ENCODE data around the gene NECAP2. TPM values are rescaled to one million over a fixed set of nuclear protein-coding genes. Genes with fewer than 3 reads are reported as not detected.

Gene NECAP2, protein sequence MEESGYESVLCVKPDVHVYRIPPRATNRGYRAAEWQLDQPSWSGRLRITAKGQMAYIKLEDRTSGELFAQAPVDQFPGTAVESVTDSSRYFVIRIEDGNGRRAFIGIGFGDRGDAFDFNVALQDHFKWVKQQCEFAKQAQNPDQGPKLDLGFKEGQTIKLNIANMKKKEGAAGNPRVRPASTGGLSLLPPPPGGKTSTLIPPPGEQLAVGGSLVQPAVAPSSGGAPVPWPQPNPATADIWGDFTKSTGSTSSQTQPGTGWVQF
- total RNA-seq, result 74.1 and 76.8 TPM in 2 replicates

DNA sequence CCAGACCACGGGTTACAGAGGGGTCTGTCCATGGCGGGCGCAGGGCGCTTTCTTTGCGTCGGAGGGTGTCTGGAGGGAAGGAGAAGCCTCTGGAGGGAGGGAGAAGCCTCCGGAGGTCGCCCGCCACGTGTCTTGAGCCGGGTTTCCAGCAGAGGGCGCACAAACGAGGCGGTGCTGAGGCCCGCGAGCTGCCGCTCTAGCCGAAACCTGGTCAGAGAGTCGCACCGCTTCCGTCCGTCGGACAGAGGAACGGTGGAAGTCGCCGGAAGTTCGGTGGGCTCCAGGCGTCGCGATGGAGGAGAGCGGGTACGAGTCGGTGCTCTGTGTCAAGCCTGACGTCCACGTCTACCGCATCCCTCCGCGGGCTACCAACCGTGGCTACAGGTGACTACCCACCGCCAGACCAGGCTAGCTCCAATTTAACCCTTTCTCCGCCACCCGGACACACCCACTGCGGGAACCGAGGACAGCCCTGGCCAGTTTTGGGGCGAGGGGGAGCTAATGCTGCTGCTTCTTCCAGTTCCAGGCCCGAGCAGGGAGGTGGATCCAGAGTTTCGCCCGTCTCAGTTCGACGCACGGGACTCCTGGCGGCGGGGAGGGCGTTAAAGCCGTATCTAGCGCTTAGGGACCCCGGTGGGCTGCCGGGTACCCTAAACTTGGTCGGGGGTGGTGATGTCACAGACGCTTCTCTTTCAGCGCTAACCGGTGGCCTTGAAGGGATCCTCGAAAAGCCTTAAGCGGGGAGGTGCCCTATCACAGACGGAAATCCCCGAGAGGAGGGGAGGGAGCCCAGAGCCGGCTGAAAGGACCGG, at the start of gene NECAP2:
TSS of gene NECAP2 (plus strand) at position 255 of the 812 bp plus-strand sequence. CDS start at position 293, 38 bp downstream.
- peak; percentile 99 for DNase-seq
- Mint-ChIP-seq H3K27me3 (no peaks in the 10 kb centered on the region), H3K27ac (peak within 1 kb of the TSS; percentile 92), H3K4me3 (peak within 1 kb of the TSS; percentile 93), H3K4me1 (peaks cover 24% of the 10 kb centered on the region), H3K9me3 (no peaks in the 10 kb centered on the region), H3K36me3 (ENCODE audit: low read depth) (peaks cover 28% of the 10 kb centered on the region)
- intact Hi-C loops (cut with micrococcal nuclease), result loop anchor here (1.0 to 5.0 kb wide), 4 partner anchors 19 to 88 kb away; partner anchors contain the start of genes FBXO42 and SZRD1

DNA sequence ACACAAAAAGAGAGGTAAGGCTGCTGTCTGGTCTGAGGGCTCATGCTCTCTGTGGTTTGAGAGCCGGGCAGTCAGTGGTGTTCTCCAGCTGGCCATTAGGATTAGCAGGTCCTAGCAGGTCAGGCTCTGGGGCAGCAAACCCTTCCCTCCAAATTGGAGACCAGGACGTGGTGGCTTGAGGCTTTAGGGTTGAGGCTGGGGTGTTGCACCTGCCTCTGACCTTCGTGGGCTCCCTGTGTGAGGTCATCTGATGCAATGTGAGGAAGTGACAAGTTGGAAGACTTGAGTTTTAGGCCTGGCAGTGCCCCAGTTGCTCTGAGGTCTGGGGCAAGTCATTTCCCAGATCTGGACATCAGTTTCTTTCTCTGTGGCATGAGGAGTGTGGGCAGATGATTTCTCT, 49.1 kb upstream of the NECAP2 start:
- H3K27ac Mint-ChIP-seq, result peak overlapping the region; percentile 81
- peak; percentile 54 for DNase-seq
- intact Hi-C loops (cut with micrococcal nuclease), result no loop called here
- H3K4me1 Mint-ChIP-seq, result peaks cover 49% of the 10 kb centered on the region
- peaks cover 35% of the 10 kb centered on the region for H3K36me3 Mint-ChIP-seq (ENCODE audit: low read depth)
- H3K4me3 Mint-ChIP-seq, result no peak overlapping the region
- no peaks in the 10 kb centered on the region for H3K27me3 Mint-ChIP-seq
- H3K9me3 Mint-ChIP-seq, result no peaks in the 10 kb centered on the region

DNA sequence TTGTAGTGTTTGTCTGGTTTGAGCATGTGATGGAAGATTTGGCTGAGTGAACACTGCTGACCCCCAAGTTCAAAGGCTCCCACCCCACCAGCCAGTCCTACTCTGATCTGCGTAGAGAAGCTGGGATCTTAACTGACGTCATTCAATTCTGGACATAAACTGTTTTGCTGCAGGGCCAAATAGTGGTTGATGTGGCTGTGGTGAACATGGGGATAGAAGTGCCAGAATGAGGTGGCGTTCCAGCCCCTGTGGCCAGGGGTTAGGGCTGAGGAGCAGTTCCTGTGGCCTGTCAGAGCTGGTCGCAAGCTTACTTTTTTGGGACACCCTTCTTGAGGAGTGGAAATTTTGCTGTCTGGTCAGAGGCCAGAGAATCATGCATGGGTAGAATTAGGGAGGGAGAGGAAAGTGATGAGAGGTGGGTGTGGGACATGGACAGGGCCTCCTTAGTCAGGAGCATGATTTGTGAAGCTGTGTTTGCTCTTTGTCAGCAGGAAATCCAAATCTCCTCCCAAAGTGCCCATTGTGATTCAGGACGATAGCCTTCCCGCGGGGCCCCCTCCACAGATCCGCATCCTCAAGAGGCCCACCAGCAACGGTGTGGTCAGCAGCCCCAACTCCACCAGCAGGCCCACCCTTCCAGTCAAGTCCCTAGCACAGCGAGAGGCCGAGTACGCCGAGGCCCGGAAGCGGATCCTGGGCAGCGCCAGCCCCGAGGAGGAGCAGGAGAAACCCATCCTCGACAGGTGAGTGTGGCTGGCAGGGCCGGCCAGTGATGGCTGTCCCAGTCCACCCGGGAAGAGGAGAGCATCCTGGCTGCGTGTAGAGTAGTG, 47.6 kb upstream of the NECAP2 start:
- peaks cover 44% of the 10 kb centered on the region for H3K4me1 Mint-ChIP-seq
- H3K36me3 Mint-ChIP-seq (ENCODE audit: low read depth), result peaks cover 37% of the 10 kb centered on the region
- peak overlapping the region; percentile 53 for H3K27ac Mint-ChIP-seq
- H3K27me3 Mint-ChIP-seq, result no peaks in the 10 kb centered on the region
- H3K4me3 Mint-ChIP-seq, result no peak overlapping the region
- H3K9me3 Mint-ChIP-seq, result no peaks in the 10 kb centered on the region
- intact Hi-C loops (cut with micrococcal nuclease), result no loop called here
- no peak for DNase-seq

DNA sequence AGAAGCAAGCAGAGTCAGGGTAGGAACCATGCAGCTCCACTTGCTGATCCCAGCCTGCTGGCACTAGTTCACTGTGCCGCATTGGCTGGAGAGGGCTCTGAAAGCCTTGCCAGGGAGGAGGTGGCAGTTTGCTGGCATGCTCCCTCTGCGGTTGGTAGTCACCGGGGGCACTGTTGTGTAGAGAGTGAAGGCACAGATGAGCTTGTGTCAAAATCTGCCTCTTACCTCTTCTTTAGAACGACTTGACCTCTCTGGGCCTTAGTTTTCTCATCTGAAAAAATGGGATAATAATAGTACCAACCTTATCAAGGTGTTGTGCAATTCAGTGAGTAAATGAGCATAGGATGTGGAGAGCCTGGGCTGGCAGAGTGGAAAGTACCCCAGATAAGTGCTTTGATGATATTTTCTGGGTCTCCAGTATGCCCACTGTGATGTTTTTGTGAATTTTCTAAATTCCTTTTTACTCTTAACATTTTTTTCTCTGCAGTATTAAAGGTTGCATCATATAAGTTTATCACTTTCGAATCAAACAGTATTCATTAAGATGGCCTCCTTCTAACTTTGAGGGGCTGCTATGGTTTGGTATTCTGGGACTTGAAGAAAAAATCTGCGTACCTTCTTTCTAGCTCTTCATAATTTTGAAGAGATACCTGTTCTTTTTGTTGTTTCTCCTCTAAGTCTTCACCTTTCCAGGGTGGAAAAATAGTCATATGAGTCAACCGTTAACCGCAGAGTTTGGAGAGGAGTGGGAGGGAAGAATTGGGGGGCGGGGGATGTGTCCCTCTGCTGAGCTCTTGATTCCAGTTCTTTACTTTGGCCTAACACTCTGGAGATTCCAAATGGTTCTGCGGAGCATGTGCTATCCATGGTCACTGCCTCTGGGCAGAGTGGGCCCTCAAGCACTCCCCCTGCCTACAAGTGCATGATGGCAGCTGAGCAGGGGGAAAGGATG, 46.7 kb upstream of the NECAP2 start:
- Mint-ChIP-seq H3K27ac (peak overlapping the region; percentile 58), H3K27me3 (no peaks in the 10 kb centered on the region), H3K4me3 (no peak overlapping the region), H3K4me1 (peaks cover 46% of the 10 kb centered on the region), H3K9me3 (no peaks in the 10 kb centered on the region), H3K36me3 (ENCODE audit: low read depth) (peaks cover 40% of the 10 kb centered on the region)
- intact Hi-C loops (cut with micrococcal nuclease), result no loop called here
- peak; percentile 57 for DNase-seq

DNA sequence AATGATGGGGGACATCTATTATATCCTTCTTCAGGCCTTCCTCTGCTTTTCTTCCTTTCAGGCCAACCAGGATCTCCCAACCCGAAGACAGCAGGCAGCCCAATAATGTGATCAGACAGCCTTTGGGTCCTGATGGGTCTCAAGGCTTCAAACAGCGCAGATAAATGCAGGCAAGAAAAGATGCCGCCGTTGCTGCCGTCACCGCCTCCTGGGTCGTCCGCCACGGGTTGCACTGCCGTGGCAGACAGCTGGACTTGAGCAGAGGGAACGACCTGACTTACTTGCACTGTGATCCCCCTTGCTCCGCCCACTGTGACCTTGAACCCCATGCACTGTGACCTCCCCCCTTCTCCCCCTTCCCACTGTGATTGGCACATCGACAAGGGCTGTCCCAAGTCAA, 45.5 kb upstream of the NECAP2 start:
- peaks cover 45% of the 10 kb centered on the region for H3K4me1 Mint-ChIP-seq
- H3K4me3 Mint-ChIP-seq, result no peak overlapping the region
- H3K9me3 Mint-ChIP-seq, result no peaks in the 10 kb centered on the region
- DNase-seq, result no peak
- H3K27ac Mint-ChIP-seq, result no peak overlapping the region
- no peaks in the 10 kb centered on the region for H3K27me3 Mint-ChIP-seq
- intact Hi-C loops (cut with micrococcal nuclease), result no loop called here
- H3K36me3 Mint-ChIP-seq (ENCODE audit: low read depth), result peaks cover 47% of the 10 kb centered on the region

DNA sequence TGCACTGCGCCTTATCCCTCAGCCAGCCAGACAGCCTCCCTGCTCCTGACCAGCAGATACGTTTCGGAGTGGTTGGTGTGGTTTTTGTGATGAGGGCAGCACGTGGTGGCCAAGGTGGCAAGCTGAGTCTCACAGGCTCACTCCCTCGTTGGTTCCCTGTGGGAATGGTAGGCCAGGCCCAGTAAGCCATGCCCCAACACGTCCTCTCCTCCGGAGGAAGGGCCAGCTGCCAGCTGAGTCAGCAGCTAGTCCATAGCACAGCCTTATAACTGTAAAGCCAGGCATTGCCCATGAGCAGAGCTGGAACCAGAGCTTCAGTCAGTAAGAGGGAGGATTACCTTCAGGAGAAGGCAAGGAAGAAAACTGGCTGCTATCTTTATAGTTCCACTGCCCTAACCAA, 43.9 kb upstream of the NECAP2 start:
- intact Hi-C loops (cut with micrococcal nuclease), result no loop called here
- peak overlapping the region; percentile 62 for H3K27ac Mint-ChIP-seq
- H3K4me1 Mint-ChIP-seq, result peaks cover 30% of the 10 kb centered on the region
- DNase-seq, result no peak
- no peak overlapping the region for H3K4me3 Mint-ChIP-seq
- H3K36me3 Mint-ChIP-seq (ENCODE audit: low read depth), result peaks cover 49% of the 10 kb centered on the region
- no peaks in the 10 kb centered on the region for H3K9me3 Mint-ChIP-seq
- no peaks in the 10 kb centered on the region for H3K27me3 Mint-ChIP-seq

DNA sequence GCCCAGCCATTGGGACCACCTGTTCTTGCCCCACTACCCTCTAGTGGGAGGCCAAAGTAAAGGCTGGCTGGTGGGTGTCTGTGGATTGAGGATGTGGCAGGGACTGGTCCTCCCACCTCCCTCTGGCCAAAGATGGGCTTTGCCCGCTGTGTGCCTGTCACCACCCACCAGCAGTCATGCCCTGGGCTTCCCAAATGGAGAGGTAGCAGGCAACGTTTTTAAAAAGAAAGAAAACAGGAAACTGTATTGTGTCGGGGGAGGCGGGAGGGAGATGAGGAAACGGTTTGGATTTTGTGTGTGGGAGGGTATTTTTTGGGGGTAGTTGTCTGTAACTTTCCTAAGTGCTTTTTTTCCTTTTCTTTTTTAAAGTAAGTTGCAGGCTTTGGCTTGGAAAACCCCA, 43.4 kb upstream of the NECAP2 start:
- Mint-ChIP-seq H3K4me1 (peaks cover 26% of the 10 kb centered on the region), H3K27ac (peak overlapping the region; percentile 62), H3K36me3 (ENCODE audit: low read depth) (peaks cover 49% of the 10 kb centered on the region), H3K4me3 (no peak overlapping the region), H3K9me3 (no peaks in the 10 kb centered on the region), H3K27me3 (no peaks in the 10 kb centered on the region)
- no peak for DNase-seq
- intact Hi-C loops (cut with micrococcal nuclease), result no loop called here

DNA sequence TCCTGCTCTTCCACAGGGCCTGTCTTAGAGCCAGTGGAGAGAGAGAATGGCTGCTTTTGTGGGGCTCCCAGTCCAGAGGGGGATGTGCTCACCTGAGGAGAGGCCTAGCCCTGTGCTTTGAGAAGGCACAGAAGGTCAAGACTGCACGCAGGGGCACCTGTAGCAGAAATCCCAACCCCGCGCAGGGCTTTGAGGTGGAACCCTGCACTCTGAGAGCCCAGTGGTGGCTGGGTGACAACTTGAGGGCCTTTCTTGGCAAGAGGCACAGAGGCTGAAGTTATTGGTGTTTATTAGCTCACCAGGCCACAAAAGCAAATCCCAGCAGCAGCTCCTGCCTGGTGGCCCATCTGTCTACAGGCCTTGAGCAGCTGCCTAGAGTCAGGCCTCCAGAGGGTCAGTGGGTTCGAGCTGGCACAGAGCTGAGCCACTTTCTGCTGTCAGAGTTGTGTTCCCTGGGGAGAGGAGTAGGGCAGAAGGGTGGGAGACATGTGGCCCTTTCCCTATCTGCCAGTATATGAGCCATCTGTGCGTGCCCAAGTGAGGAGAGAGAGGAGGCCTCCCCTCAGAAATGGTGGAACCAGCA, 42.1 kb upstream of the NECAP2 start:
- DNase-seq, result no peak
- Mint-ChIP-seq H3K4me3 (no peak overlapping the region), H3K36me3 (ENCODE audit: low read depth) (peaks cover 44% of the 10 kb centered on the region), H3K4me1 (peaks cover 19% of the 10 kb centered on the region), H3K9me3 (no peaks in the 10 kb centered on the region), H3K27ac (peak overlapping the region; percentile 41), H3K27me3 (no peaks in the 10 kb centered on the region)
- intact Hi-C loops (cut with micrococcal nuclease), result no loop called here

DNA sequence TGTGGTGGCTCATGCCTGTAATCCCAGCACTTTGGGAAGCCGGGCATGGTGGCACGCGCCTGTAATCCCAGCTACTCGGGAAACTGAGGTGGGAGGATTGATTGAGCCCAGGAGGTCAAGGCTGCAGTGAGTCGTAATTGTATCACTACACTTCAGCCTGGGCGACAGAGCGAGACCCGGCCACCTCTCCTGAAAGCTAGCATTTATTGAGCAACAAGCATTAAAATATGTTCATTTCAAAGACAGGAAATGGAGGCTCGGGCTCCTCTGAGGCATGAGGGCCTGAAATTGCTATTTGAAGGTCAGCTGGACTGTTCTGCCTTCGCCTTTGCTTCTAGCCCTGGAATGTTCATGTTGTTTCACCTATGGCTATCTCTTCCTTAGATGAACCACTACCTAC, 37.8 kb upstream of the NECAP2 start:
- Mint-ChIP-seq H3K9me3 (no peaks in the 10 kb centered on the region), H3K4me1 (peaks cover 5% of the 10 kb centered on the region), H3K27ac (no peak overlapping the region), H3K36me3 (ENCODE audit: low read depth) (peaks cover 17% of the 10 kb centered on the region), H3K4me3 (no peak overlapping the region), H3K27me3 (no peaks in the 10 kb centered on the region)
- intact Hi-C loops (cut with micrococcal nuclease), result no loop called here
- DNase-seq, result no peak

DNA sequence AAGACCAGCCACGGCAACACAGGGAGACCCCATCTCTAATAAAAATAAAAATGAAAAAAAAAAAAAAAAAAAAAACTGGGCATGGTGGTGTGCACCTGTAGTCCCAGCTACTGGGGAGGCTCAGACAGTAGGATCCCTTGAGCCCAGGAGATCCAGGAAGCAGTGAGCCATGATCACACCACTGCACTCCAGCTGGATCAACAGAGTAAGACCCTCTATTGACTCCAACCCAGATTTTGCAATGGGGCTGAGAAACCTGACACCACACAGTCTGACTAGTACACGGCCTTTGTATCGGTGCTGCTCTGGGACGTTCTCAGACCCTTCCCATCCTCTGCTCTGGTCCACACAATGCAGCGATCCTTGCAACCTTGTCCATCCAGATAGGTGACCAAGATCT, 35.1 kb upstream of the NECAP2 start:
- peaks cover 2% of the 10 kb centered on the region for H3K27me3 Mint-ChIP-seq
- H3K27ac Mint-ChIP-seq, result no peak overlapping the region
- no peak for DNase-seq
- H3K36me3 Mint-ChIP-seq (ENCODE audit: low read depth), result peaks cover 4% of the 10 kb centered on the region
- H3K4me3 Mint-ChIP-seq, result no peak overlapping the region
- intact Hi-C loops (cut with micrococcal nuclease), result no loop called here
- H3K4me1 Mint-ChIP-seq, result peaks cover 3% of the 10 kb centered on the region
- no peaks in the 10 kb centered on the region for H3K9me3 Mint-ChIP-seq

DNA sequence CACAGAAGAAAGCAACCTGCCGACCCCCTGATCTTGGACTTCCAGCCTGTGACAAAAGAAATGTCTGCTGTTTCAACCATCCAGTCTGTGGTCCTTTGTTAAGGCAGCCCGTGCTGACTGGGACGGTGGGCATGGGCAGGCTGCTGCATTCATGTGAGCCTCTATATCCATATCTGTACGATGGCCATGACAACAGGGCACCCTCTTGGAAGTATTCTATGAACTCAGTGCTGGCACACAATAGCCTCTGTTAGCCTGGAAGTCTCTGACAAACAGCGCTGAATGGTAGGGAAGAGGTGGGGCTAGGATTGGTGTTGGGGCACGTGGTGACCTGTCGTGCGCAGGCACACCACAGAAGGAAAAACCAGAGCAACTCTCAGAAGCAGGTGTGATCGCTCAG, 33.7 kb upstream of the NECAP2 start:
- no peak for DNase-seq
- Mint-ChIP-seq H3K27me3 (peaks cover 2% of the 10 kb centered on the region), H3K36me3 (ENCODE audit: low read depth) (peaks cover 1% of the 10 kb centered on the region), H3K4me3 (no peak overlapping the region), H3K27ac (no peak overlapping the region), H3K9me3 (no peaks in the 10 kb centered on the region), H3K4me1 (peaks cover 3% of the 10 kb centered on the region)
- intact Hi-C loops (cut with micrococcal nuclease), result no loop called here

DNA sequence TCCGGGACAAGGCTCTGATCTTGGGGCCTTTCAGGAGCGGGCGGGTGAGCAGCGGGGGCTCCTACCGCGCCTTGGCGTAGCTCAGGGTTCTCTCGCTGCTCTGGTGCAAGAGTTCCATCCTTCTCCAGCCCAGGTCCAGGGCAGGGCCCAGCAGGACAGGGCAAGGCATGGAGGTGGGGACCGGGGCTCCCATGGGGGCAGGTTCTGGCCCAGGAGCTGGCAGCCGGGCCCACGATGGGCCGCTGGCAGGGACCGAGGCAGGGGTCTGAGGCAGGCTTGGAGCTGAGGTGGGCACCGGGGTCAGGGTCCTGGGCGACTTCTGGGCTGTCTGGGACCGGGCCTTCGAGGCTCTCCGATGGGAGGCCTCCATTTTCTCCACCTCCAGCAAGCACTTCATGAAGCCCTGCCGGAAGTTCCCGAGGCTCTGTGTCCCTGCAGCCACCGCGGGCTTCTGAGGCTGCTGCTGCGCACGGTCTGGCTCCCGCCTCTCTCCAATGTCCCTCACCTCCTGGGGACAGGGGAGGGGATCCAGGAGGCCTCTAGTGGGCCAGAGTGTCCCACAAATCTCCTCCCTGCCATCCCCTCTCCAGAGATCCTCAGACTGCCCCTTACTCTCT, 30.9 kb upstream of the NECAP2 start:
- intact Hi-C loops (cut with micrococcal nuclease), result no loop called here
- H3K9me3 Mint-ChIP-seq, result no peaks in the 10 kb centered on the region
- H3K27me3 Mint-ChIP-seq, result peaks cover 6% of the 10 kb centered on the region
- no peak overlapping the region for H3K4me3 Mint-ChIP-seq
- H3K4me1 Mint-ChIP-seq, result peaks cover 4% of the 10 kb centered on the region
- H3K36me3 Mint-ChIP-seq (ENCODE audit: low read depth), result no peaks in the 10 kb centered on the region
- DNase-seq, result no peak
- no peak overlapping the region for H3K27ac Mint-ChIP-seq
